PC-3 (cell line): Measurements from ENCODE around the gene RNF130. TPM values are rescaled to one million over a fixed set of nuclear protein-coding genes. Genes with fewer than 3 reads are reported as not detected.

Experiments
- ATAC-seq: fragments of 200-7000 bp; cut with Tn5 transposase; 2 replicates; pipeline ENCODE4 v1.9.1; 2020; ENCODE audit warnings: mild to moderate bottlenecking, moderate library complexity
- BruUV-seq: library from RNA; stranded (reverse); fragments of 400-500 nt; replicated peaks from 2 replicates; lab custom pipeline; 2021; lab: Mats Ljungman, UMichigan
- CTCF ChIA-PET: fragments of 300-600 bp; sonication (Branson Sonifier 250); formaldehyde crosslinking; loops from one replicate; lab custom pipeline; 2022; ENCODE audit warnings: antibody characterized with exemption; lab: Charles Lee
- POLR2A ChIA-PET: fragments of 300-600 bp; sonication (Branson Sonifier 250); formaldehyde crosslinking; loops from one replicate; lab custom pipeline; 2022; ENCODE audit warnings: antibody characterized with exemption; ENCODE audit not compliant: unreplicated experiment; lab: Charles Lee
- DNase-seq: peaks from one replicate; pipeline ENCODE4 v3.0.0-alpha.2; 2015
- H2AFZ ChIP-seq: fragments of 300-600 bp; sonication (generic); 2 replicates; pipeline ENCODE4 v1.6.0; 2016; ENCODE audit warnings: antibody characterized with exemption, low read length
- H3F3A ChIP-seq: fragments of 300-600 bp; sonication (generic); one replicate; pipeline ENCODE4 v1.6.0; 2017; ENCODE audit warnings: antibody characterized with exemption, low read length, control low read depth, mild to moderate bottlenecking; ENCODE audit not compliant: unreplicated experiment
- H3K27ac ChIP-seq: fragments of 300-600 bp; sonication (generic); 2 replicates; pipeline ENCODE4 v1.5.1; 2016; ENCODE audit warnings: mild to moderate bottlenecking, low read length
- H3K27me3 ChIP-seq: fragments of 300-600 bp; sonication (generic); 2 replicates; pipeline ENCODE4 v1.6.1; 2016; ENCODE audit warnings: low read length, mixed read lengths
- H3K36me3 ChIP-seq: fragments of 300-600 bp; sonication (generic); 2 replicates; pipeline ENCODE4 v1.6.1; 2016; ENCODE audit warnings: low read depth, mixed run types, low read length, mixed read lengths
- H3K4me1 ChIP-seq: fragments of 300-600 bp; sonication (generic); 2 replicates; pipeline ENCODE4 v1.5.1; 2016; ENCODE audit warnings: low read length; ENCODE audit not compliant: insufficient read depth
- H3K4me2 ChIP-seq: fragments of 300-600 bp; sonication (generic); 2 replicates; pipeline ENCODE4 v1.6.0; 2016; ENCODE audit warnings: low read length
- H3K4me3 ChIP-seq: fragments of 300-600 bp; sonication (generic); 2 replicates; pipeline ENCODE4 v1.5.1; 2016; ENCODE audit warnings: mild to moderate bottlenecking, low read length, mixed read lengths
- H3K79me2 ChIP-seq: fragments of 300-600 bp; sonication (generic); 2 replicates; pipeline ENCODE4 v1.6.1; 2017; ENCODE audit warnings: low read length, mixed read lengths
- H3K9ac ChIP-seq: fragments of 300-600 bp; sonication (generic); 2 replicates; pipeline ENCODE4 v1.6.0; 2016; ENCODE audit warnings: mild to moderate bottlenecking, low read length
- H3K9me2 ChIP-seq: fragments of 300-600 bp; sonication (generic); replicated peaks from 2 replicates; pipeline ENCODE4 v1.6.1; 2016; ENCODE audit warnings: mixed run types, low read length, mixed read lengths
- H3K9me3 ChIP-seq: fragments of 300-600 bp; sonication (generic); 2 replicates; pipeline ENCODE4 v1.6.1; 2016; ENCODE audit warnings: low read length, mixed read lengths
- H4K20me1 ChIP-seq: fragments of 300-600 bp; sonication (generic); 2 replicates; pipeline ENCODE4 v1.6.1; 2016; ENCODE audit warnings: low read length, mixed read lengths
- EZH2 ChIP-seq: fragments of 300-600 bp; sonication (generic); IDR thresholded peaks from one replicate; pipeline ENCODE4 v1.6.1; 2017; ENCODE audit warnings: antibody characterized with exemption, mild to moderate bottlenecking, low read length; ENCODE audit not compliant: unreplicated experiment
- EZH2phosphoT487 ChIP-seq: fragments of 300-600 bp; sonication (generic); IDR thresholded peaks from 2 replicates; pipeline ENCODE4 v1.6.1; 2018; ENCODE audit warnings: mild to moderate bottlenecking, antibody characterized with exemption, low read length, borderline replicate concordance
- intact Hi-C: fragments of 100-400 bp; cut with micrococcal nuclease; formaldehyde crosslinking; loops from 2 replicates; pipeline ENCODE4 v1.9.0; 2023
- total RNA-seq: library from RNA; depleted of rRNA; stranded (reverse); fragments of >200 nt; gene quantifications from 2 replicates; pipeline ENCODE4 v1.2.3, GENCODE V29; 2014
- TF ChIP-seq, protein P1 (sequence below): fragments of 300-600 bp; sonication (generic); conservative IDR thresholded peaks from 2 replicates; pipeline ENCODE4 v1.5.1; 2017; ENCODE audit warnings: antibody characterized with exemption, low read depth, mild to moderate bottlenecking, low read length

RNF130 gene
- total RNA-seq, 1 experiment from 2014 or later, result 31.2 TPM

DNA sequence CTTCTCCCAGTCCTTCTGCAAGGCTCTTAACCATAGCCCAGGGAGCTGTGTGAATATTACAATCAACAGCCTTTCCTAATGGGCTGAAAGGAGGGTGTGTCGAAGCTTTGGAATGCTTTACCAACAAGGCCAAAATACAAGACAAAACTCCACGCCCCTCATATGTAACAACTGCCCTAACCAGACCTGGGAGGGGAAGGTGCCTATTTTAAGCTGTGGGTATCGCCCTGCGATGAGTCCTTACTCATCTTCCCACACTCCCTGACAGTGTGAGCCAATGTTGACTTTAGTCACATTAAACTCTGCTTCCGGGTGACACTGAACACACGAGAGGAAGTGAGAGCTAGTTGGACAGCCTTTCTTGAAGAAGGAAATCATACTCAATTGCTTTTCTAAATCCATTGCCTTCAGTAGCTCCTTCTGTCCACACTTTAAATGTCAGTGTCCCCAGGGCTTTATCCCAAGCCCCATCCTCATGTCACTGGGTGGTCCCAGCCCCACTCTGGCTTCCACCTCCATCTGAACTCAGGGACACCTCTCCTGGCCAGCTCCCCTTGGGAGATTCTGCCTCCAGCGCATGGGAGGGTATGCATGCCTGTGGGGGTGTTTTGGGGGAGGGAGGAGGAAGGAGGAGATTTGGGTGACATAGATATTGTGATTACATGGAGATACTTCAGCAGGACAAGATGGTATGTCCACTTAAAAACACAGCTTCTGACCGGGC, 157.4 kb downstream of the RNF130 start:
- no peak overlapping the region for H3K4me3 ChIP-seq
- no peak for TF ChIP-seq EZH2phosphoT487
- TF ChIP-seq, protein P1, sequence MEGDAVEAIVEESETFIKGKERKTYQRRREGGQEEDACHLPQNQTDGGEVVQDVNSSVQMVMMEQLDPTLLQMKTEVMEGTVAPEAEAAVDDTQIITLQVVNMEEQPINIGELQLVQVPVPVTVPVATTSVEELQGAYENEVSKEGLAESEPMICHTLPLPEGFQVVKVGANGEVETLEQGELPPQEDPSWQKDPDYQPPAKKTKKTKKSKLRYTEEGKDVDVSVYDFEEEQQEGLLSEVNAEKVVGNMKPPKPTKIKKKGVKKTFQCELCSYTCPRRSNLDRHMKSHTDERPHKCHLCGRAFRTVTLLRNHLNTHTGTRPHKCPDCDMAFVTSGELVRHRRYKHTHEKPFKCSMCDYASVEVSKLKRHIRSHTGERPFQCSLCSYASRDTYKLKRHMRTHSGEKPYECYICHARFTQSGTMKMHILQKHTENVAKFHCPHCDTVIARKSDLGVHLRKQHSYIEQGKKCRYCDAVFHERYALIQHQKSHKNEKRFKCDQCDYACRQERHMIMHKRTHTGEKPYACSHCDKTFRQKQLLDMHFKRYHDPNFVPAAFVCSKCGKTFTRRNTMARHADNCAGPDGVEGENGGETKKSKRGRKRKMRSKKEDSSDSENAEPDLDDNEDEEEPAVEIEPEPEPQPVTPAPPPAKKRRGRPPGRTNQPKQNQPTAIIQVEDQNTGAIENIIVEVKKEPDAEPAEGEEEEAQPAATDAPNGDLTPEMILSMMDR, result no peak
- no peak for TF ChIP-seq EZH2
- H3K9me3 ChIP-seq, result no peaks in the 10 kb centered on the region
- intact Hi-C loops, result no loop called here
- H3K4me1 ChIP-seq, result peaks cover 15% of the 10 kb centered on the region
- H4K20me1 ChIP-seq, result no peaks in the 10 kb centered on the region
- BruUV-seq, result TSS peak; percentile 98
- H3F3A ChIP-seq, result no peaks in the 10 kb centered on the region
- no peaks in the 10 kb centered on the region for H3K36me3 ChIP-seq
- peak overlapping the region; percentile 78 for H3K4me2 ChIP-seq
- POLR2A ChIA-PET, result interaction anchor here (0.6 kb wide), 1 partner anchor 959 kb away, joined by 3 read pairs; no protein-coding TSS in a partner anchor
- no peaks in the 10 kb centered on the region for H3K79me2 ChIP-seq
- peak overlapping the region; percentile 74 for H3K9ac ChIP-seq
- peak overlapping the region; percentile 92 for H3K27ac ChIP-seq
- no peaks in the 10 kb centered on the region for H3K27me3 ChIP-seq
- H2AFZ ChIP-seq, result peak overlapping the region; percentile 80
- H3K9me2 ChIP-seq, result no peaks in the 10 kb centered on the region
- DNase-seq (peak; percentile 91), ATAC-seq (peak; percentile 99)
- CTCF ChIA-PET, result no interaction called here

DNA sequence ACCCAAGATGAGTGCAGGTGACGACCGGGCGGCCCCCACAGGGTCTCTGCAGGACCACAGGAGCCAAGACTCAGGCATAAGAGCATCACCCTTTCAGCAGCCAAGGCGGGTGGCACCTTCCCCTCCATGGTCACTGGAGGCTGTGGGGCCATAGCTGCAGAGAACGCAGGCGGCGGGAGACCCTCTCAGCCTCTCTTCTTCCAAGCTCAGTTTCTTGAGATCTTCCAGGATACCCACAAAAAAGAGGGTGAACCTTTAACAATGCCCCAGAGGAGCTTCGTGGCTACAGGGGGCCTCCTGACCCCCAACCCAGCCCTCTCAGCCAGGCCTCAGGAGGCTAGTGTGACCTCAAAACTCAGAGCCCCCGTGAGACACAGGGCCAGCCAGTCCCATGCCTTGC, 158.1 kb downstream of the RNF130 start:
- BruUV-seq, result no TSS peak

More for the DNA sequence above, 158.1 kb downstream of the RNF130 start:
- POLR2A ChIA-PET, result no interaction called here
- DNase-seq (no peak), ATAC-seq (no peak)
- no peak overlapping the region for H3K4me3 ChIP-seq
- no peaks in the 10 kb centered on the region for H3K9me3 ChIP-seq
- H3K9me2 ChIP-seq, result no peaks in the 10 kb centered on the region
- intact Hi-C loops, result no loop called here
- H3K27me3 ChIP-seq, result no peaks in the 10 kb centered on the region
- H3K79me2 ChIP-seq, result no peaks in the 10 kb centered on the region
- no peaks in the 10 kb centered on the region for H3F3A ChIP-seq
- H2AFZ ChIP-seq, result 0 out of 2 replicates have a peak overlapping the region, but pooled peaks have one; percentile 80
- CTCF ChIA-PET, result no interaction called here
- no peaks in the 10 kb centered on the region for H4K20me1 ChIP-seq
- 0 out of 2 replicates have a peak overlapping the region, but pooled peaks have one; percentile 29 for H3K9ac ChIP-seq
- no peaks in the 10 kb centered on the region for H3K36me3 ChIP-seq
- TF ChIP-seq, protein P1, result no peak
- no peak for TF ChIP-seq EZH2
- peak overlapping the region; percentile 92 for H3K27ac ChIP-seq
- peak overlapping the region; percentile 78 for H3K4me2 ChIP-seq
- peaks cover 15% of the 10 kb centered on the region for H3K4me1 ChIP-seq
